Mammary epithelial cell (primary cell): ENCODE measurements around the gene LIN28B.

Source experiments
- CTCF ChIP-seq, 2 donors: IDR thresholded peaks in 1 of 2; conservative IDR thresholded peaks in 1 of 2; 2 replicates each; pipeline ENCODE4 v1.5.1; 2011 to 2012; ENCODE audit warnings: inconsistent platforms in 2 of 2, low read length in 2 of 2, mild to moderate bottlenecking in 2 of 2, control low read depth in 1 of 2, low read depth in 1 of 2; ENCODE audit not compliant: insufficient read depth in 1 of 2; ENCODE audit errors: extremely low read depth in 1 of 2
- EZH2 ChIP-seq: IDR thresholded peaks from 2 replicates; pipeline ENCODE4 v1.6.1; 2012; ENCODE audit warnings: low read length, inconsistent platforms, borderline replicate concordance

GRCh38 chr6:104957301-104958177, 632 bp downstream of the LIN28B start:
- TF ChIP-seq CTCF (conservative IDR thresholded peaks at IDR 0.05 in 1 of 2, IDR thresholded peaks at IDR 0.05 in 1 of 2; ENCODE audit: extremely low read depth in 1 of 2, insufficient read depth in 1 of 2, low read depth in 1 of 2, low read length in 2 of 2) (no peak), EZH2 (no peak)
